ENCODE results near the gene KRTAP5-4. TPM values are rescaled to one million over a fixed set of nuclear protein-coding genes. Genes with fewer than 3 reads are reported as not detected.
"Not testable (repeated sequence)": the region's sequence is repeated elsewhere in the genome, so short reads cannot be mapped to it uniquely, and the experiment has no call there.

KRTAP5-4 gene
- total and polyA plus RNA-seq, 7 donors, result not detected

DNA sequence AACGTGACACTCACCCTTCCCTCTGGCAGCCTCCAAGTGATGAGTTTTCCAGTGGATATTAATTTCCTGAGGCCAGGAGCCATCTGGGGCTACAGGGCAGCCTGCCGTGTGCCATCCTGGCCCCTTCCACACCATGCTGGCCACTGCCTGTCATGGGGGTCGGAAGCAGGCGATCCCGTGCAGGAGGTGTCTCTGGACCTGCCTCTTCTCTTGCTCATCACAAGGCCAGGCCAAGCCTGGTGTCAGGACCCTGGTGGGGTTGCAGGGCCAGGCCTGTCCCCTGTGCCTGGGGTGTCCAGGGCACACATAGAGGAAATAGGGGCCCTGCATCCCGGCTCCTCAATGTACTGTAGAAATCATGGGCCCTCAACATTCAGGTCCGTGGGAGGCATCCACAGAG lies 17.2 kb downstream of the KRTAP5-4 start:
- ATAC-seq (no peak), DNase-seq (no peak)
- Histone ChIP-seq H3K36me3 (ENCODE audit: insufficient read depth in 1 of 2, low read depth in 1 of 2) (no peaks in the 10 kb centered on the region), H3K4me3 (no peak overlapping the region), H3K4me1 (no peaks in the 10 kb centered on the region), H3K27me3 (ENCODE audit: insufficient read depth in 3 of 3, low read length in 2 of 3) (peaks cover 0 to 30% (median 0%) of the 10 kb centered on the region in 3 donors), H3K27ac (no peak overlapping the region), H3K9me3 (no peaks in the 10 kb centered on the region)
- intact Hi-C loops (cut with DNase I), result no loop called here
- WGBS, 3 donors, result 71 to 74% (median 71%) methylated on average over 7 of the region's 7 CpGs
- TF ChIP-seq, protein P1, sequence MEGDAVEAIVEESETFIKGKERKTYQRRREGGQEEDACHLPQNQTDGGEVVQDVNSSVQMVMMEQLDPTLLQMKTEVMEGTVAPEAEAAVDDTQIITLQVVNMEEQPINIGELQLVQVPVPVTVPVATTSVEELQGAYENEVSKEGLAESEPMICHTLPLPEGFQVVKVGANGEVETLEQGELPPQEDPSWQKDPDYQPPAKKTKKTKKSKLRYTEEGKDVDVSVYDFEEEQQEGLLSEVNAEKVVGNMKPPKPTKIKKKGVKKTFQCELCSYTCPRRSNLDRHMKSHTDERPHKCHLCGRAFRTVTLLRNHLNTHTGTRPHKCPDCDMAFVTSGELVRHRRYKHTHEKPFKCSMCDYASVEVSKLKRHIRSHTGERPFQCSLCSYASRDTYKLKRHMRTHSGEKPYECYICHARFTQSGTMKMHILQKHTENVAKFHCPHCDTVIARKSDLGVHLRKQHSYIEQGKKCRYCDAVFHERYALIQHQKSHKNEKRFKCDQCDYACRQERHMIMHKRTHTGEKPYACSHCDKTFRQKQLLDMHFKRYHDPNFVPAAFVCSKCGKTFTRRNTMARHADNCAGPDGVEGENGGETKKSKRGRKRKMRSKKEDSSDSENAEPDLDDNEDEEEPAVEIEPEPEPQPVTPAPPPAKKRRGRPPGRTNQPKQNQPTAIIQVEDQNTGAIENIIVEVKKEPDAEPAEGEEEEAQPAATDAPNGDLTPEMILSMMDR (IDR thresholded peaks at IDR 0.05), result no peak

DNA sequence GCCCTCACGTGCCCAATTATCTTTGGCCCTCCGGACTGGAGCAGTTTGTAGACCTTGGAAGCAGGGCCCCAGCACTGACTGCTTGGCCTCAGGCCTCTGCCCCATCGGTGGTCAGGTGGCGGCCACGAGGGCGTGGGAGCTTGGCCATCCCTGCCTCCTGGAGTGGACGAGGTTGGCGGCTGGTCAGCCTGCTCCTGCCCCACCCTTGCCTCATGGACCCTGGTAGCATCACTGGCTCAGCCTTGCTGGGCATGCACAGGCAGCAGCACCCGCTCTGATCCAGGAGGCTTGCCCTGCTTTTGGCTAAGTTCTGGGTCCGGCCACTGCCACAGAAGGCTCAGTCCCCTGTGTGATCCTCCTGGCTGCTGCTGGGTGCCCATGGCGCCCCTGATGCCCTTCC lies 17.8 kb downstream of the KRTAP5-4 start:
- Histone ChIP-seq H3K4me1 (no peaks in the 10 kb centered on the region), H3K36me3 (ENCODE audit: insufficient read depth in 1 of 2, low read depth in 1 of 2) (no peaks in the 10 kb centered on the region), H3K9me3 (no peaks in the 10 kb centered on the region), H3K27ac (no peak overlapping the region), H3K4me3 (no peak overlapping the region), H3K27me3 (ENCODE audit: insufficient read depth in 3 of 3, low read length in 2 of 3) (peaks cover 0 to 35% (median 0%) of the 10 kb centered on the region in 3 donors)
- intact Hi-C loops (cut with DNase I), result no loop called here
- DNase-seq (no peak), ATAC-seq (no peak)
- TF ChIP-seq, protein P1 (IDR thresholded peaks at IDR 0.05), result no peak
- WGBS, 3 donors, result 86 to 94% (median 90%) methylated on average over 11 of the region's 11 CpGs

DNA sequence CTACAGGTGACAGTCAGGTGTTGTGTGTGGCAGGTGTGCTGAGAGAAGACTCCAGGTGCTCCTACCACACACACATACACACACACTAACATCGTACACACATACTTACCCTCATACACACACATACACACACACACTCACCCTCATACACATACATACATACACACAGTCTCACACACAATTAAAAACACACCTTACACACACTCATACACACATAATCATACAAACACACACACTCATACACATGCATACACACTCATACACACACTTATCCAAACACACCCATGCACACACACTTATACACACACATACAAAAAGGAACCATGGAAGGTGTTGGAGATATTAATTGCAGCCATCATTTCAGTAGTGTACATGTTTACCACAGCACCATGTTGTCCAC lies 18.3 kb downstream of the KRTAP5-4 start:
- ATAC-seq, result no peak
- Histone ChIP-seq H3K27me3 (ENCODE audit: insufficient read depth in 3 of 3, low read length in 2 of 3) (peaks cover 0 to 35% (median 0%) of the 10 kb centered on the region in 3 donors), H3K36me3 (ENCODE audit: insufficient read depth in 1 of 2, low read depth in 1 of 2) (no peaks in the 10 kb centered on the region), H3K9me3 (no peaks in the 10 kb centered on the region), H3K27ac (no peak overlapping the region), H3K4me1 (no peaks in the 10 kb centered on the region), H3K4me3 (no peak overlapping the region)
- DNase-seq, result no peak
- TF ChIP-seq, protein P1 (IDR thresholded peaks at IDR 0.05), result no peak
- intact Hi-C loops (cut with DNase I), result no loop called here
- WGBS, 3 donors, result 75 to 93% (median 88%) methylated on average over 1 of the region's 1 CpG

DNA sequence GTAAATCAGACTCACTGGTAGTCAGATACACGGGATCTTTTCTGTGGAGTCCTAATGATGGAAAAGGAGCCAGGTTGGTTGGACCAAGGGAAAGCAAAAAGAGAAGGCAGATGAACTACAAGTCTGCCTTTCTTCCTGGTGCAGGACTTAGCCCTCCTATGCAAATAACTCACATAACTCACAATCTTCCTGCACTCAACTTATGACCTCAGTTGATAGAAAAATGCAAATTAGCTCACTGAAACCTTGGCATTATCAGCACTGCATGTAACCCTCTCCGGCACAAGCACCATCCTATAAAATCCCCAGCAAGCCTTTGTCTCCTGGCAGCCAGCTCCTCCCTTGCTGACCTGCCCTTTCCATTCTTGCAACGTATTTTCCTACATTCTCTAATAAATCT lies 20.3 kb downstream of the KRTAP5-4 start:
- DNase-seq; ATAC-seq; intact Hi-C loops (cut with DNase I); H3K4me3 ChIP-seq; H3K9me3 ChIP-seq; H3K27ac ChIP-seq; H3K4me1 ChIP-seq; H3K36me3 ChIP-seq (ENCODE audit: insufficient read depth in 1 of 2, low read depth in 1 of 2): not testable (repeated sequence)
- WGBS, 3 donors, result 60 to 80% (median 68%) methylated on average over 2 to 3 of the region's 3 CpGs
- peaks cover 0 to 31% (median 0%) of the 10 kb centered on the region in 3 donors for H3K27me3 ChIP-seq (ENCODE audit: insufficient read depth in 3 of 3, low read length in 2 of 3)

DNA sequence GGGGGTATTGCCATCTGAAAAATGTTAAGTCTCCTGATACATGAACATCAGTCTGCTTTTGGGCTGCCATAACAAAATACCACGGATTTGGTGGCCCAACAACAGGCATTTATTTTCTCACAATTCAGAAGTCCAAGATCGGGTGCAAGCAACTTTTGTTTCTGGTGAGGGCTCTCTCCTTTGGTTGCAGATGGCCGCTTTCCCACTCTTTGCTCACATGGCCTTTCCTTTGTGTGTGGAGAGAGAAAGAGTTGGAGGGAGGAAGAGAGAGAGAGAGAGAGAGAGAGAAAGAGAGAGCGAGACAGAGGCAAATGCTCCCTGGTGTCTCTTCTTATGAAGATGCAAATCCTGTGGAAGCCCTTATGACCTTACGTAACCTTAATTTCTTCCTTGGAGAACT lies 21.3 kb downstream of the KRTAP5-4 start:
- Histone ChIP-seq H3K27me3 (ENCODE audit: insufficient read depth in 3 of 3, low read length in 2 of 3) (peaks cover 0 to 30% (median 0%) of the 10 kb centered on the region in 3 donors), H3K4me1 (no peaks in the 10 kb centered on the region), H3K9me3 (no peaks in the 10 kb centered on the region), H3K36me3 (ENCODE audit: insufficient read depth in 1 of 2, low read depth in 1 of 2) (no peaks in the 10 kb centered on the region), H3K4me3 (no peak overlapping the region), H3K27ac (no peak overlapping the region)
- TF ChIP-seq, protein P1 (IDR thresholded peaks at IDR 0.05), result no peak
- intact Hi-C loops (cut with DNase I), result no loop called here
- WGBS, 3 donors, result 74 to 84% (median 77%) methylated on average over 5 of the region's 5 CpGs
- DNase-seq (no peak), ATAC-seq (no peak)

Data from psoas muscle (tissue), 8 donors.